Measurements from ENCODE around the gene LAMP1.
"Not testable (repeated sequence)": the region's sequence is repeated elsewhere in the genome, so short reads cannot be mapped to it uniquely, and the experiment has no call there.

LAMP1 gene

GRCh38 chr13:113292021-113292862, 4.8 kb upstream of the LAMP1 start:
- DNase-seq: no peak
- intact Hi-C loops (cut with DNase I): no loop called here

- intact Hi-C loops (cut with DNase I): no loop called here
Observed at GRCh38 chr13:113293686-113294085, 3.4 kb upstream of the LAMP1 start.

GRCh38 chr13:113295776-113296175, 1.3 kb upstream of the LAMP1 start:
- DNase-seq: no peak
- intact Hi-C loops (cut with DNase I): loop anchor here (5.0 kb wide), 1 partner anchor 88 kb away; the partner anchor contains the start of genes CUL4A and PCID2

More at GRCh38 chr13:113293686-113294085, 3.4 kb upstream of the LAMP1 start:
- no peak for DNase-seq

- peak in 14 of 42 donors; percentile 10 to 51 (median 29) for DNase-seq
- intact Hi-C loops (cut with DNase I): loop anchor here (5.0 kb wide), 1 partner anchor 90 kb away; the partner anchor contains the start of genes CUL4A and PCID2
Observed at GRCh38 chr13:113297370-113298042, 467 bp downstream of the LAMP1 start.

GRCh38 chr13:113298043-113298945, 1.3 kb downstream of the LAMP1 start:
- intact Hi-C loops (cut with DNase I): loop anchor here (5.0 kb wide), 1 partner anchor 91 kb away; the partner anchor contains the start of genes CUL4A and PCID2
- DNase-seq: peak in 1 of 42 donors; percentile 14

GRCh38 chr13:113299951-113300350, 2.9 kb downstream of the LAMP1 start:
- intact Hi-C loops (cut with DNase I): loop anchor here (5.0 kb wide), 1 partner anchor 93 kb away; the partner anchor contains the start of genes CUL4A and PCID2
- DNase-seq: no peak

GRCh38 chr13:113302986-113303385, 5.9 kb downstream of the LAMP1 start:
- peak in 3 of 42 donors; percentile 14 to 43 (median 41) for DNase-seq
- intact Hi-C loops (cut with DNase I): no loop called here

GRCh38 chr13:113304121-113304520, 7.1 kb downstream of the LAMP1 start:
- intact Hi-C loops (cut with DNase I): no loop called here
- no peak for DNase-seq

- intact Hi-C loops (cut with DNase I): no loop called here
- DNase-seq: peak in 1 of 42 donors; percentile 27
Observed at GRCh38 chr13:113305208-113305607, 8.2 kb downstream of the LAMP1 start.

- intact Hi-C loops (cut with DNase I): no loop called here
Observed at GRCh38 chr13:113307491-113307890, 10.5 kb downstream of the LAMP1 start.

GRCh38 chr13:113309473-113309872, 12.4 kb downstream of the LAMP1 start:
- intact Hi-C loops (cut with DNase I): no loop called here
- DNase-seq: no peak

More at GRCh38 chr13:113307491-113307890, 10.5 kb downstream of the LAMP1 start:
- no peak for DNase-seq

GRCh38 chr13:113314112-113314511, 17.1 kb downstream of the LAMP1 start:
- DNase-seq; intact Hi-C loops (cut with DNase I): not testable (repeated sequence)

- DNase-seq; intact Hi-C loops (cut with DNase I): not testable (repeated sequence)
Observed at GRCh38 chr13:113314895-113315470, 17.9 kb downstream of the LAMP1 start.

- intact Hi-C loops (cut with DNase I): no loop called here
- no peak for DNase-seq
Observed at GRCh38 chr13:113315992-113316391, 19.0 kb downstream of the LAMP1 start.

- no peak for DNase-seq
Observed at GRCh38 chr13:113317031-113317430, 20.0 kb downstream of the LAMP1 start.

GRCh38 chr13:113318956-113319355, 21.9 kb downstream of the LAMP1 start:
- DNase-seq: no peak
- intact Hi-C loops (cut with DNase I): no loop called here

More at GRCh38 chr13:113317031-113317430, 20.0 kb downstream of the LAMP1 start:
- intact Hi-C loops (cut with DNase I): no loop called here

GRCh38 chr13:113319371-113319770, 22.3 kb downstream of the LAMP1 start:
- intact Hi-C loops (cut with DNase I): no loop called here
- DNase-seq: no peak

GRCh38 chr13:113320226-113320875, 23.3 kb downstream of the LAMP1 start:
- DNase-seq: no peak
- intact Hi-C loops (cut with DNase I): no loop called here
